Suppressor macrophage treated with lipopolysaccharide for 4 hours (primary cell): ENCODE data around the gene RAMP1.
"Not testable (repeated sequence)": the region's sequence is repeated elsewhere in the genome, so short reads cannot be mapped to it uniquely, and the experiment has no call there.

Experiments
- DNase-seq: peaks from one replicate; pipeline ENCODE4 v3.0.0-alpha.2; 2020

RAMP1 gene

GRCh38 chr2:237921967-237922492 is 62.6 kb downstream of the RAMP1 start:
- no peak for DNase-seq

GRCh38 chr2:237922641-237923361 is 63.4 kb downstream of the RAMP1 start:
- no peak for DNase-seq

- peak; percentile 87 for DNase-seq
Observed at GRCh38 chr2:237923481-237924163, 64.2 kb downstream of the RAMP1 start.

GRCh38 chr2:237924164-237924534 is 64.7 kb downstream of the RAMP1 start:
- no peak for DNase-seq

- no peak for DNase-seq
Observed at GRCh38 chr2:237927135-237927534, 67.7 kb downstream of the RAMP1 start.

GRCh38 chr2:237927986-237928385 is 68.6 kb downstream of the RAMP1 start:
- DNase-seq: no peak

- no peak for DNase-seq
Observed at GRCh38 chr2:237929979-237930378, 70.6 kb downstream of the RAMP1 start.

GRCh38 chr2:237931205-237931721 is 71.8 kb downstream of the RAMP1 start:
- DNase-seq: peak; percentile 72

GRCh38 chr2:237932731-237933131 is 73.3 kb downstream of the RAMP1 start:
- peak; percentile 59 for DNase-seq

- no peak for DNase-seq
Observed at GRCh38 chr2:237934186-237934585, 74.8 kb downstream of the RAMP1 start.

GRCh38 chr2:237935740-237936452 is 76.5 kb downstream of the RAMP1 start:
- no peak for DNase-seq

GRCh38 chr2:237939251-237939650 is 79.8 kb downstream of the RAMP1 start:
- no peak for DNase-seq

GRCh38 chr2:237940828-237941227 is 81.4 kb downstream of the RAMP1 start:
- no peak for DNase-seq

- DNase-seq: no peak
Observed at GRCh38 chr2:237941239-237941638, 81.8 kb downstream of the RAMP1 start.

- no peak for DNase-seq
Observed at GRCh38 chr2:237942513-237942899, 83.1 kb downstream of the RAMP1 start.

GRCh38 chr2:237943395-237944094 is 84.1 kb downstream of the RAMP1 start:
- DNase-seq: no peak

GRCh38 chr2:237944302-237944701 is 84.9 kb downstream of the RAMP1 start:
- DNase-seq: no peak

- no peak for DNase-seq
Observed at GRCh38 chr2:237946423-237946822, 87.0 kb downstream of the RAMP1 start.

- DNase-seq: not testable (repeated sequence)
Observed at GRCh38 chr2:237951354-237951753, 91.9 kb downstream of the RAMP1 start.

GRCh38 chr2:237951878-237952277 is 92.5 kb downstream of the RAMP1 start:
- no peak for DNase-seq

GRCh38 chr2:237952851-237953250 is 93.4 kb downstream of the RAMP1 start:
- DNase-seq: no peak

- DNase-seq: no peak
Observed at GRCh38 chr2:237955640-237956401, 96.4 kb downstream of the RAMP1 start.
